ENCODE results near the gene ITGBL1.

- TF ChIP-seq POLR2A (IDR thresholded peaks at IDR 0.05) (no peak), CTCF (IDR thresholded peaks at IDR 0.05) (no peak)
These were observed 102.1 kb downstream of the ITGBL1 start for GRCh38 chr13:101554420-101555125.

Data from ovary (tissue), 3 donors.